Endothelial cell (in vitro differentiated cells): ENCODE measurements around the gene STAMBP. TPM values are rescaled to one million over a fixed set of nuclear protein-coding genes. Genes with fewer than 3 reads are reported as not detected.
"Not testable (repeated sequence)": the region's sequence is repeated elsewhere in the genome, so short reads cannot be mapped to it uniquely, and the experiment has no call there.

Experiments used
- DNase-seq: peaks from one replicate; pipeline ENCODE4 v3.0.0; 2021; ENCODE audit warnings: low spot score
- H3K27ac Mint-ChIP-seq: one replicate; pipeline ENCODE4 v1.8.0; 2021; ENCODE audit warnings: mixed read lengths, inconsistent platforms; ENCODE audit not compliant: unreplicated experiment
- H3K27me3 Mint-ChIP-seq: one replicate; pipeline ENCODE4 v1.8.0; 2021; ENCODE audit warnings: mild to moderate bottlenecking, moderate library complexity, mixed read lengths, inconsistent platforms; ENCODE audit not compliant: unreplicated experiment
- H3K36me3 Mint-ChIP-seq: one replicate; pipeline ENCODE4 v1.8.0; 2021; ENCODE audit warnings: mild to moderate bottlenecking, low read depth, mixed read lengths, inconsistent platforms; ENCODE audit not compliant: unreplicated experiment
- H3K4me1 Mint-ChIP-seq: one replicate; pipeline ENCODE4 v1.8.0; 2021; ENCODE audit warnings: mild to moderate bottlenecking, mixed read lengths, inconsistent platforms; ENCODE audit not compliant: unreplicated experiment
- H3K4me3 Mint-ChIP-seq: one replicate; pipeline ENCODE4 v1.8.0; 2021; ENCODE audit warnings: mild to moderate bottlenecking, mixed read lengths, inconsistent platforms; ENCODE audit not compliant: unreplicated experiment
- H3K9me3 Mint-ChIP-seq: one replicate; pipeline ENCODE4 v1.8.0; 2021; ENCODE audit warnings: mixed read lengths, inconsistent platforms; ENCODE audit not compliant: unreplicated experiment
- total RNA-seq: library from RNA; stranded (reverse); fragmentation: NEBNext Ultra II Directional; extraction: Animal tissue kit (Norgen Biotek cat#: 25700); gene quantifications from one replicate; pipeline ENCODE4 v1.2.1, GENCODE V29; 2021; ENCODE audit not compliant: unreplicated experiment
- TF ChIP-seq, protein P1 (sequence below): fragments of 200-600 bp; sonication (generic); IDR thresholded peaks from one replicate; pipeline ENCODE4 v1.5.0; 2021; ENCODE audit warnings: antibody characterized with exemption; ENCODE audit not compliant: unreplicated experiment

Gene STAMBP
- total RNA-seq, 1 donor from 2014 or later, result 29.2 TPM

- no peak for DNase-seq
- TF ChIP-seq, protein P1, sequence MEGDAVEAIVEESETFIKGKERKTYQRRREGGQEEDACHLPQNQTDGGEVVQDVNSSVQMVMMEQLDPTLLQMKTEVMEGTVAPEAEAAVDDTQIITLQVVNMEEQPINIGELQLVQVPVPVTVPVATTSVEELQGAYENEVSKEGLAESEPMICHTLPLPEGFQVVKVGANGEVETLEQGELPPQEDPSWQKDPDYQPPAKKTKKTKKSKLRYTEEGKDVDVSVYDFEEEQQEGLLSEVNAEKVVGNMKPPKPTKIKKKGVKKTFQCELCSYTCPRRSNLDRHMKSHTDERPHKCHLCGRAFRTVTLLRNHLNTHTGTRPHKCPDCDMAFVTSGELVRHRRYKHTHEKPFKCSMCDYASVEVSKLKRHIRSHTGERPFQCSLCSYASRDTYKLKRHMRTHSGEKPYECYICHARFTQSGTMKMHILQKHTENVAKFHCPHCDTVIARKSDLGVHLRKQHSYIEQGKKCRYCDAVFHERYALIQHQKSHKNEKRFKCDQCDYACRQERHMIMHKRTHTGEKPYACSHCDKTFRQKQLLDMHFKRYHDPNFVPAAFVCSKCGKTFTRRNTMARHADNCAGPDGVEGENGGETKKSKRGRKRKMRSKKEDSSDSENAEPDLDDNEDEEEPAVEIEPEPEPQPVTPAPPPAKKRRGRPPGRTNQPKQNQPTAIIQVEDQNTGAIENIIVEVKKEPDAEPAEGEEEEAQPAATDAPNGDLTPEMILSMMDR, result no peak
- Mint-ChIP-seq H3K27me3 (peaks cover 5% of the 10 kb centered on the region), H3K36me3 (no peaks in the 10 kb centered on the region), H3K27ac (no peak overlapping the region), H3K4me1 (peaks cover 14% of the 10 kb centered on the region), H3K9me3 (no peaks in the 10 kb centered on the region), H3K4me3 (no peak overlapping the region)
These were observed 69.2 kb downstream of the STAMBP start for GRCh38 chr2:73897934-73898333.

DNA sequence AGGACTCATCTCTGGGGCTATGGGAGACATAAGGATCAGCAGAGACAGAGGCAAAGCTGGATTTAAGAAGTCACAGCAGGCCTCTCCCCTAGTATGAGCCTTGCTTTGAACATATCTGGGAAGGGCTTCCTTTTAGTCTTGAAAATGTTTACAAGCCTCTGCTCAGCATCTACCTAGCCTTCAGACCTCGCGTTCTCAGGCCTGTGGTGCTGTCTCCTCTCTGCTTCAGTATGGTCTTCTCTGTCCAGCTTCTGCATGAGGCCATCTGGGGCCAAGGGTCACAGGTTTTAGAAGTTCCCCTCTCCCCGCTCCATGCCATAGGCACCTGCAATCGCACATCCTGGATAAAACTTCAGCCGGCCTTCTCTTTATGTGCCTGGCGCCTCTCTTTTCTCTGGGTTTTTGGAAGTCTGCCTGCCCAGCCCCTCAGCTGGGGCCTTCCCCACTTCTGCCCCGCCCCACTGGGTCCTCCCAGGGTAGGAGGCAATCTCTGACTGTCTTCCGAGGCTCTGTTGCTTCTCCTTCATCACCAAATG lies 71.1 kb downstream of the STAMBP start:
- peaks cover 14% of the 10 kb centered on the region for H3K4me1 Mint-ChIP-seq
- H3K4me3 Mint-ChIP-seq, result no peak overlapping the region
- DNase-seq, result no peak
- peaks cover 2% of the 10 kb centered on the region for H3K27me3 Mint-ChIP-seq
- H3K36me3 Mint-ChIP-seq, result no peaks in the 10 kb centered on the region
- TF ChIP-seq, protein P1, result no peak
- H3K9me3 Mint-ChIP-seq, result no peaks in the 10 kb centered on the region
- H3K27ac Mint-ChIP-seq, result no peak overlapping the region

GRCh38 chr2:73901143-73901542 lies 72.4 kb downstream of the STAMBP start:
- Mint-ChIP-seq H3K27ac (no peak overlapping the region), H3K27me3 (peaks cover 2% of the 10 kb centered on the region), H3K9me3 (no peaks in the 10 kb centered on the region), H3K4me3 (no peak overlapping the region), H3K4me1 (peaks cover 14% of the 10 kb centered on the region), H3K36me3 (no peaks in the 10 kb centered on the region)
- DNase-seq, result no peak
- TF ChIP-seq, protein P1, result no peak

- no peak overlapping the region for H3K27ac Mint-ChIP-seq
- H3K27me3 Mint-ChIP-seq, result no peaks in the 10 kb centered on the region
- DNase-seq, result no peak
- H3K36me3 Mint-ChIP-seq, result no peaks in the 10 kb centered on the region
- H3K4me3 Mint-ChIP-seq, result no peak overlapping the region
- H3K4me1 Mint-ChIP-seq, result peaks cover 17% of the 10 kb centered on the region
- no peaks in the 10 kb centered on the region for H3K9me3 Mint-ChIP-seq
- TF ChIP-seq, protein P1, result no peak
These were observed 73.5 kb downstream of the STAMBP start for GRCh38 chr2:73902284-73902683.

GRCh38 chr2:73903313-73903712 lies 74.6 kb downstream of the STAMBP start:
- H3K36me3 Mint-ChIP-seq, result no peaks in the 10 kb centered on the region
- H3K4me3 Mint-ChIP-seq, result no peak overlapping the region
- no peak overlapping the region for H3K27ac Mint-ChIP-seq
- peaks cover 18% of the 10 kb centered on the region for H3K4me1 Mint-ChIP-seq
- DNase-seq, result no peak
- H3K27me3 Mint-ChIP-seq, result no peaks in the 10 kb centered on the region
- no peaks in the 10 kb centered on the region for H3K9me3 Mint-ChIP-seq
- TF ChIP-seq, protein P1, result no peak

GRCh38 chr2:73903949-73904613 lies 75.3 kb downstream of the STAMBP start:
- H3K27me3 Mint-ChIP-seq, DNase-seq, H3K9me3 Mint-ChIP-seq, H3K27ac Mint-ChIP-seq, H3K36me3 Mint-ChIP-seq, H3K4me3 Mint-ChIP-seq: not testable (repeated sequence)
- peaks cover 18% of the 10 kb centered on the region for H3K4me1 Mint-ChIP-seq
